Neutrophil (primary cell): ENCODE results near the gene EXD2.

Source experiments
- H3K27ac ChIP-seq: fragments of 200-600 bp; sonication (generic); 2 replicates; pipeline ENCODE4 v1.5.1; 2016; ENCODE audit warnings: mild to moderate bottlenecking, moderate library complexity
- H3K27me3 ChIP-seq: fragments of 200-600 bp; sonication (generic); 2 replicates; pipeline ENCODE4 v1.6.0; 2016; ENCODE audit warnings: mild to moderate bottlenecking
- H3K36me3 ChIP-seq: fragments of 200-600 bp; sonication (generic); 2 replicates; pipeline ENCODE4 v1.5.1; 2017
- H3K4me1 ChIP-seq, 2 experiments: fragments of 200-600 bp in 1 of 2; sonication (generic) in 1 of 2; 1 replicate in 1 of 2; 2 replicates in 1 of 2; pipeline versions ENCODE4 v1.5.1 to v1.6.1; 2013 to 2016; ENCODE audit warnings: low read depth in 1 of 2, low read length in 1 of 2, mild to moderate bottlenecking in 1 of 2, moderate library complexity in 1 of 2; ENCODE audit not compliant: control insufficient read depth in 1 of 2, insufficient read depth in 1 of 2
- H3K4me3 ChIP-seq, 2 experiments: fragments of 200-600 bp in 1 of 2; sonication (generic) in 1 of 2; 1 replicate in 1 of 2; 2 replicates in 1 of 2; pipeline ENCODE4 v1.5.1; 2013 to 2016; ENCODE audit warnings: low read depth in 1 of 2, low read length in 1 of 2, mild to moderate bottlenecking in 1 of 2, moderate library complexity in 1 of 2
- H3K9me3 ChIP-seq: fragments of 200-600 bp; sonication (generic); 2 replicates; pipeline ENCODE4 v1.5.1; 2016
- TF ChIP-seq, protein P1 (sequence below): fragments of 200-600 bp; sonication (generic); IDR thresholded peaks from 2 replicates; pipeline ENCODE4 v1.5.1; 2016; ENCODE audit warnings: antibody characterized with exemption

The EXD2 gene, protein sequence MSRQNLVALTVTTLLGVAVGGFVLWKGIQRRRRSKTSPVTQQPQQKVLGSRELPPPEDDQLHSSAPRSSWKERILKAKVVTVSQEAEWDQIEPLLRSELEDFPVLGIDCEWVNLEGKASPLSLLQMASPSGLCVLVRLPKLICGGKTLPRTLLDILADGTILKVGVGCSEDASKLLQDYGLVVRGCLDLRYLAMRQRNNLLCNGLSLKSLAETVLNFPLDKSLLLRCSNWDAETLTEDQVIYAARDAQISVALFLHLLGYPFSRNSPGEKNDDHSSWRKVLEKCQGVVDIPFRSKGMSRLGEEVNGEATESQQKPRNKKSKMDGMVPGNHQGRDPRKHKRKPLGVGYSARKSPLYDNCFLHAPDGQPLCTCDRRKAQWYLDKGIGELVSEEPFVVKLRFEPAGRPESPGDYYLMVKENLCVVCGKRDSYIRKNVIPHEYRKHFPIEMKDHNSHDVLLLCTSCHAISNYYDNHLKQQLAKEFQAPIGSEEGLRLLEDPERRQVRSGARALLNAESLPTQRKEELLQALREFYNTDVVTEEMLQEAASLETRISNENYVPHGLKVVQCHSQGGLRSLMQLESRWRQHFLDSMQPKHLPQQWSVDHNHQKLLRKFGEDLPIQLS

DNA sequence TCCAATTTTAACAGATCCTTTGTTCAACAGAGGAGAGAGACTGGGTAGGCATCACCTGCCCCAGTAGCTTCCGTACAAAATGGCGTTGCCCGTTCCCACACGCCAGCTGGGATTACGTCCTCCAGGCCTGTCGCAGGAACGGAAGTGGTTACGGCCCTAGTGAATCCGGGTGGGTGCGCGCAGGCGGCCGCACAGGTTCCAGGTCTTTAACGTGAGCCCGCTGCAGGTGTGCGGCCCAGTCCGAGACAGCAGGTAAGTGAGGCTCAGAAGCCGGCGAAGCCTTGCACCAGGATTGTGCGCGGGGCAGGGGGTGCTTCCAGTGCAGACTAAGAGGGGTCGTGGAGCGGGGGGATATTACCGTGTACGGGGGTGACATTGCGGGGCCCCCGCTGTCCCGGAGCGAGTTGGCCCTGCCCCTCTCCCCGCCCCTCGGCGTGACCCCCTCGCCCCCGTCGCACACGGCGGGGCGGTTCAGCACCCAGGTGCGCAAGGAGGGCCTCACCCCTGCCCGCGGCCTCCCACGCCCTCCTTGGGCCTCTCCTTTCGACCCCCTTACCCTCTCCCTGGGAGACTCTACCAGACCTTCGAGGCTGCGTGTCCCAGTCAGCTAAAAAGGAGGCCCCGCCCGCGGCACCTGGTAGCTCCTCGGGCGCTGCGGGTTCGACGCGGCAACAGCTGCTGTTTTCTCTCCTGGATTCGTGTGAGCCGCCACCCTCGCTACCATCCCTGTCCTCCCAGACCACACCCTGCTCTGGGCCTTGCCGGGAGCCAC, at the start of gene EXD2:
Gene EXD2, plus strand, starts transcription at position 159 of the 772 bp plus-strand sequence. CDS start 17,973 bp downstream, outside the sequence.
- Histone ChIP-seq H3K36me3 (no peaks in the 10 kb centered on the region), H3K27me3 (no peaks in the 10 kb centered on the region), H3K4me1 (peaks cover 9 to 12% of the 10 kb centered on the region in 2 experiments), H3K27ac (no peak within 1 kb of the TSS), H3K9me3 (no peaks in the 10 kb centered on the region), H3K4me3 (peak within 1 kb of the TSS; percentile 72 to 76)
- TF ChIP-seq, protein P1, sequence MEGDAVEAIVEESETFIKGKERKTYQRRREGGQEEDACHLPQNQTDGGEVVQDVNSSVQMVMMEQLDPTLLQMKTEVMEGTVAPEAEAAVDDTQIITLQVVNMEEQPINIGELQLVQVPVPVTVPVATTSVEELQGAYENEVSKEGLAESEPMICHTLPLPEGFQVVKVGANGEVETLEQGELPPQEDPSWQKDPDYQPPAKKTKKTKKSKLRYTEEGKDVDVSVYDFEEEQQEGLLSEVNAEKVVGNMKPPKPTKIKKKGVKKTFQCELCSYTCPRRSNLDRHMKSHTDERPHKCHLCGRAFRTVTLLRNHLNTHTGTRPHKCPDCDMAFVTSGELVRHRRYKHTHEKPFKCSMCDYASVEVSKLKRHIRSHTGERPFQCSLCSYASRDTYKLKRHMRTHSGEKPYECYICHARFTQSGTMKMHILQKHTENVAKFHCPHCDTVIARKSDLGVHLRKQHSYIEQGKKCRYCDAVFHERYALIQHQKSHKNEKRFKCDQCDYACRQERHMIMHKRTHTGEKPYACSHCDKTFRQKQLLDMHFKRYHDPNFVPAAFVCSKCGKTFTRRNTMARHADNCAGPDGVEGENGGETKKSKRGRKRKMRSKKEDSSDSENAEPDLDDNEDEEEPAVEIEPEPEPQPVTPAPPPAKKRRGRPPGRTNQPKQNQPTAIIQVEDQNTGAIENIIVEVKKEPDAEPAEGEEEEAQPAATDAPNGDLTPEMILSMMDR, result no peak

DNA sequence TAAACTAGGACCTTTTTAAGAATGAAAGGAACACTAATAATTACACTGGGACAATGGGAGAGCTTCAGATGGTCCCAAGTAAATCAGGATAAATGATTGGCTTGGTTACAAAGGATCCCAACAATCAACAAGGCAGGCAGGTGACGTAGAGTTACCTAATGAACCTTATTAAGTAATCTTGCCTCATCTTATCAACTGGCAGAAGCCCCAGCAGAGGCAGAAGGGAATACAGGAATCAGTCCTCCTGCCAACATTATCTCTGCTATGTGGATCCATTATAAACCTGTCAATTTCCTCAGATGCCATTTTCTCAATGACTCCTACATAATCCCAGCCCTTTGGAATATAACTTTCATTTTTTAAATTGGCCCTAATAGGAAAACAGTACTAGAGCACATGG, 49.7 kb upstream of the EXD2 start:
- Histone ChIP-seq H3K36me3 (no peaks in the 10 kb centered on the region), H3K4me1 (peaks cover 8 to 10% of the 10 kb centered on the region in 2 experiments), H3K9me3 (no peaks in the 10 kb centered on the region), H3K27ac (no peak overlapping the region), H3K27me3 (no peaks in the 10 kb centered on the region), H3K4me3 (no peak overlapping the region)
- TF ChIP-seq, protein P1, result no peak

DNA sequence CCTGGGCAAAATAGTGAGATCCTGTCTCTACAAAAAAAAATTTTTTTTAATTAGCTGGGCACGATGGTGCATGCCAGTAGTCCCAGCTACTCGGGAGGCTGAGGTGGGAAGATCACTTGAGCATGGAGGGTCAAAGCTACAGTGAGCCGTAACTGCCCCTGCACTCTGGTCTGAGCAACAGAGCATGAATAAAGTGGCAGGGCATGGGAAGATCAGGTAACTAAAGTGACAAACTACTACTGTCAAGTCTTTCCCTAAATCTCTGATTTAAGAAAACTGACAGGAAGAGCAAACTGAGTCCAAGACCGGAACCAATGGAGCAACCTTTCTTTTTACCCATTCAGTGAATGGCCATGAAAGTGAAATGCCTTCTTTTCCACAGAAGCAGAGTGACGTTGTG, 49.2 kb upstream of the EXD2 start:
- Histone ChIP-seq H3K4me1 (peaks cover 8 to 10% of the 10 kb centered on the region in 2 experiments), H3K4me3 (no peak overlapping the region), H3K27ac (no peak overlapping the region), H3K9me3 (no peaks in the 10 kb centered on the region), H3K27me3 (no peaks in the 10 kb centered on the region), H3K36me3 (peaks cover 4% of the 10 kb centered on the region)
- TF ChIP-seq, protein P1, result no peak

DNA sequence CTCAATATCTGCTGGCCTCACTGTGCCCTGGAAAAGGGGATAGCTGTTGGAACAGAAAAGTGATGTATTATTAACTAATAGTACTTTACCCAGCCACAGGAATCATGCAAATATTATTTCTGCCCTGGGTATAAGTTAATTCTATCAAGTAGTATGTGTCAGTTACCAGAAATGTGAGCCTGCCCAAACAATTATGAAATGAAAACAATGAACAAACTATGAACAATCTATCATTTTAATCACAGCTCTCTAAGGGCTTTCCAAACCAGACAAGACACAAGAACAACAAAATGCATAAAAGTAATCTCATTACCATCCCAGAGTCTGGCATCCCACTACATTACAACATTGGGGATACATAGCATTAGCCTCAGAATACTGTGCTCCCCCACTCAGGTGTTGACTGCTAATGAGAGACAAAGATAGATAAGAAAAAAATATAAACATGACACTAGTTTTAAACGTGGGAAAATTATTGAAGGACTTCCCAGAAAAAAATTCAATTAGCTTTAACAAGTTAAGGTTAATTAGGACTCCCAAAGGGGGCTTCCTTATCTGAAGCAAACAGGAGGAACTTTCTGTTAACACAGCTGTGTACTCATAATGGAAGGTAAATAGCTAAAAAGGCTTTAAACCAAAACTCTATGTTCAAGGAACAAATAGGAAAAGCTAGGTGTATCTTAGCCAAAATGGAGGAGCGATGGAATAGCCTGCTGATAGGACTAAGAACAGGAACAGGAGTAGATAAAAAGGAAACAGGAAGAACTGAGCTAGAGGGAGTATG, 41.6 kb upstream of the EXD2 start:
- H3K36me3 ChIP-seq, result peaks cover 17% of the 10 kb centered on the region
- H3K4me3 ChIP-seq, result no peak overlapping the region
- TF ChIP-seq, protein P1, result no peak

More for the DNA sequence above, 41.6 kb upstream of the EXD2 start:
- Histone ChIP-seq H3K9me3 (no peaks in the 10 kb centered on the region), H3K27ac (no peak overlapping the region), H3K27me3 (peaks cover 16% of the 10 kb centered on the region), H3K4me1 (peaks cover 18 to 19% of the 10 kb centered on the region in 2 experiments)
